Measurements from ENCODE around the gene NGF.

The NGF gene

GRCh38 chr1:115252585-115252984 lies 85.5 kb downstream of the NGF start:
- H3K9me3 ChIP-seq (ENCODE audit: control extremely low read depth in 1 of 5, control insufficient read depth in 4 of 5, insufficient read depth in 2 of 5, low read depth in 1 of 5, low read length in 4 of 5), result peaks cover 0 to 12% (median 0%) of the 10 kb centered on the region in 5 experiments
- CTCF ChIA-PET, result no interaction called here
- no peaks in the 10 kb centered on the region for H3K4me1 ChIP-seq (ENCODE audit: control extremely low read depth in 1 of 4, control insufficient read depth in 4 of 4, insufficient read depth in 4 of 4, low read length in 3 of 4)
- POLR2A ChIA-PET, result no interaction called here
- no peak overlapping the region for H3K4me3 ChIP-seq (ENCODE audit: control insufficient read depth in 1 of 7, extremely low read depth in 1 of 7, insufficient read depth in 4 of 7, low read depth in 2 of 7, low read length in 6 of 7)
- H3K27me3 ChIP-seq (replicated peaks in 2 of 5; ENCODE audit: control insufficient read depth in 4 of 5, insufficient read depth in 5 of 5, low read length in 4 of 5), result no peaks in the 10 kb centered on the region
- H3K36me3 ChIP-seq (ENCODE audit: control insufficient read depth in 4 of 4, insufficient read depth in 4 of 4, low read length in 3 of 4), result no peaks in the 10 kb centered on the region
- H3K27ac ChIP-seq (ENCODE audit: insufficient read depth in 1 of 2, low read depth in 1 of 2, low read length in 2 of 2, poor library complexity in 1 of 2, severe bottlenecking in 2 of 2), result no peak overlapping the region
- WGBS (ENCODE audit: insufficient coverage), result 83% methylated on average over 2 of the region's 3 CpGs
- DNase-seq, result peak in 2 of 3 donors; percentile 7 to 32

- Histone ChIP-seq H3K4me1 (ENCODE audit: control extremely low read depth in 1 of 4, control insufficient read depth in 4 of 4, insufficient read depth in 4 of 4, low read length in 3 of 4) (no peaks in the 10 kb centered on the region), H3K36me3 (ENCODE audit: control insufficient read depth in 4 of 4, insufficient read depth in 4 of 4, low read length in 3 of 4) (no peaks in the 10 kb centered on the region), H3K4me3 (ENCODE audit: control insufficient read depth in 1 of 7, extremely low read depth in 1 of 7, insufficient read depth in 4 of 7, low read depth in 2 of 7, low read length in 6 of 7) (no peak overlapping the region), H3K27ac (ENCODE audit: insufficient read depth in 1 of 2, low read depth in 1 of 2, low read length in 2 of 2, poor library complexity in 1 of 2, severe bottlenecking in 2 of 2) (no peak overlapping the region), H3K9me3 (ENCODE audit: control extremely low read depth in 1 of 5, control insufficient read depth in 4 of 5, insufficient read depth in 2 of 5, low read depth in 1 of 5, low read length in 4 of 5) (peaks cover 0 to 6% (median 0%) of the 10 kb centered on the region in 5 experiments), H3K27me3 (replicated peaks in 2 of 5; ENCODE audit: control insufficient read depth in 4 of 5, insufficient read depth in 5 of 5, low read length in 4 of 5) (no peaks in the 10 kb centered on the region)
- WGBS (ENCODE audit: insufficient coverage), result 100% methylated on average over 1 of the region's 2 CpGs
- ChIA-PET POLR2A (no interaction called here), CTCF (no interaction called here)
- peak in 2 of 3 donors; percentile 5 to 22 for DNase-seq
Measured at GRCh38 chr1:115251856-115252255, 86.2 kb downstream of the NGF start.

- ChIA-PET CTCF (no interaction called here), POLR2A (no interaction called here)
- Histone ChIP-seq H3K36me3 (ENCODE audit: control insufficient read depth in 4 of 4, insufficient read depth in 4 of 4, low read length in 3 of 4) (no peaks in the 10 kb centered on the region), H3K27me3 (replicated peaks in 2 of 5; ENCODE audit: control insufficient read depth in 4 of 5, insufficient read depth in 5 of 5, low read length in 4 of 5) (no peaks in the 10 kb centered on the region), H3K4me1 (ENCODE audit: control extremely low read depth in 1 of 4, control insufficient read depth in 4 of 4, insufficient read depth in 4 of 4, low read length in 3 of 4) (no peaks in the 10 kb centered on the region), H3K4me3 (ENCODE audit: control insufficient read depth in 1 of 7, extremely low read depth in 1 of 7, insufficient read depth in 4 of 7, low read depth in 2 of 7, low read length in 6 of 7) (no peak overlapping the region), H3K27ac (ENCODE audit: insufficient read depth in 1 of 2, low read depth in 1 of 2, low read length in 2 of 2, poor library complexity in 1 of 2, severe bottlenecking in 2 of 2) (no peak overlapping the region), H3K9me3 (ENCODE audit: control extremely low read depth in 1 of 5, control insufficient read depth in 4 of 5, insufficient read depth in 2 of 5, low read depth in 1 of 5, low read length in 4 of 5) (peaks cover 0 to 8% (median 0%) of the 10 kb centered on the region in 5 experiments)
- DNase-seq, result no peak
- no CpG with 5 or more reads among the region's 2 CpGs for WGBS (ENCODE audit: insufficient coverage)
Measured at GRCh38 chr1:115251340-115251748, 86.7 kb downstream of the NGF start.

GRCh38 chr1:115246526-115246925 lies 91.5 kb downstream of the NGF start:
- Histone ChIP-seq H3K9me3 (ENCODE audit: control extremely low read depth in 1 of 5, control insufficient read depth in 4 of 5, insufficient read depth in 2 of 5, low read depth in 1 of 5, low read length in 4 of 5) (peaks cover 0 to 11% (median 0%) of the 10 kb centered on the region in 5 experiments), H3K4me3 (ENCODE audit: control insufficient read depth in 1 of 7, extremely low read depth in 1 of 7, insufficient read depth in 4 of 7, low read depth in 2 of 7, low read length in 6 of 7) (no peak overlapping the region), H3K36me3 (ENCODE audit: control insufficient read depth in 4 of 4, insufficient read depth in 4 of 4, low read length in 3 of 4) (no peaks in the 10 kb centered on the region), H3K27me3 (replicated peaks in 2 of 5; ENCODE audit: control insufficient read depth in 4 of 5, insufficient read depth in 5 of 5, low read length in 4 of 5) (peaks cover 0 to 2% (median 0%) of the 10 kb centered on the region in 5 experiments), H3K4me1 (ENCODE audit: control extremely low read depth in 1 of 4, control insufficient read depth in 4 of 4, insufficient read depth in 4 of 4, low read length in 3 of 4) (no peaks in the 10 kb centered on the region), H3K27ac (ENCODE audit: insufficient read depth in 1 of 2, low read depth in 1 of 2, low read length in 2 of 2, poor library complexity in 1 of 2, severe bottlenecking in 2 of 2) (no peak overlapping the region)
- POLR2A ChIA-PET, result no interaction called here
- DNase-seq, result no peak
- CTCF ChIA-PET, result no interaction called here
- 100% methylated on average over 1 of the region's 1 CpG for WGBS (ENCODE audit: insufficient coverage)

GRCh38 chr1:115245227-115245626 lies 92.8 kb downstream of the NGF start:
- peaks cover 0 to 2% (median 0%) of the 10 kb centered on the region in 5 experiments for H3K27me3 ChIP-seq (replicated peaks in 2 of 5; ENCODE audit: control insufficient read depth in 4 of 5, insufficient read depth in 5 of 5, low read length in 4 of 5)
- H3K9me3 ChIP-seq (ENCODE audit: control extremely low read depth in 1 of 5, control insufficient read depth in 4 of 5, insufficient read depth in 2 of 5, low read depth in 1 of 5, low read length in 4 of 5), result peaks cover 0 to 11% (median 0%) of the 10 kb centered on the region in 5 experiments
- POLR2A ChIA-PET, result no interaction called here
- CTCF ChIA-PET, result no interaction called here
- H3K27ac ChIP-seq (ENCODE audit: insufficient read depth in 1 of 2, low read depth in 1 of 2, low read length in 2 of 2, poor library complexity in 1 of 2, severe bottlenecking in 2 of 2), result no peak overlapping the region
- no peaks in the 10 kb centered on the region for H3K4me1 ChIP-seq (ENCODE audit: control extremely low read depth in 1 of 4, control insufficient read depth in 4 of 4, insufficient read depth in 4 of 4, low read length in 3 of 4)
- H3K36me3 ChIP-seq (ENCODE audit: control insufficient read depth in 4 of 4, insufficient read depth in 4 of 4, low read length in 3 of 4), result no peaks in the 10 kb centered on the region
- WGBS (ENCODE audit: insufficient coverage), result no CpG with 5 or more reads among the region's 1 CpG
- no peak for DNase-seq
- no peak overlapping the region for H3K4me3 ChIP-seq (ENCODE audit: control insufficient read depth in 1 of 7, extremely low read depth in 1 of 7, insufficient read depth in 4 of 7, low read depth in 2 of 7, low read length in 6 of 7)

GRCh38 chr1:115242543-115242942 lies 95.5 kb downstream of the NGF start:
- CTCF ChIA-PET, result no interaction called here
- no CpG with 5 or more reads among the region's 1 CpG for WGBS (ENCODE audit: insufficient coverage)

GRCh38 chr1:115241309-115241708 lies 96.7 kb downstream of the NGF start:
- no peaks in the 10 kb centered on the region for H3K36me3 ChIP-seq (ENCODE audit: control insufficient read depth in 4 of 4, insufficient read depth in 4 of 4, low read length in 3 of 4)
- ChIA-PET POLR2A (no interaction called here), CTCF (no interaction called here)
- no peaks in the 10 kb centered on the region for H3K4me1 ChIP-seq (ENCODE audit: control extremely low read depth in 1 of 4, control insufficient read depth in 4 of 4, insufficient read depth in 4 of 4, low read length in 3 of 4)
- peaks cover 0 to 2% (median 0%) of the 10 kb centered on the region in 5 experiments for H3K27me3 ChIP-seq (replicated peaks in 2 of 5; ENCODE audit: control insufficient read depth in 4 of 5, insufficient read depth in 5 of 5, low read length in 4 of 5)
- H3K4me3 ChIP-seq (ENCODE audit: control insufficient read depth in 1 of 7, extremely low read depth in 1 of 7, insufficient read depth in 4 of 7, low read depth in 2 of 7, low read length in 6 of 7), result no peak overlapping the region
- DNase-seq, result no peak
- WGBS (ENCODE audit: insufficient coverage), result 100% methylated on average over 1 of the region's 1 CpG
- peaks cover 0 to 7% (median 1%) of the 10 kb centered on the region in 5 experiments for H3K9me3 ChIP-seq (ENCODE audit: control extremely low read depth in 1 of 5, control insufficient read depth in 4 of 5, insufficient read depth in 2 of 5, low read depth in 1 of 5, low read length in 4 of 5)
- H3K27ac ChIP-seq (ENCODE audit: insufficient read depth in 1 of 2, low read depth in 1 of 2, low read length in 2 of 2, poor library complexity in 1 of 2, severe bottlenecking in 2 of 2), result no peak overlapping the region

More at GRCh38 chr1:115242543-115242942, 95.5 kb downstream of the NGF start:
- Histone ChIP-seq H3K9me3 (ENCODE audit: control extremely low read depth in 1 of 5, control insufficient read depth in 4 of 5, insufficient read depth in 2 of 5, low read depth in 1 of 5, low read length in 4 of 5) (peaks cover 0 to 8% (median 1%) of the 10 kb centered on the region in 5 experiments), H3K4me1 (ENCODE audit: control extremely low read depth in 1 of 4, control insufficient read depth in 4 of 4, insufficient read depth in 4 of 4, low read length in 3 of 4) (no peaks in the 10 kb centered on the region), H3K4me3 (ENCODE audit: control insufficient read depth in 1 of 7, extremely low read depth in 1 of 7, insufficient read depth in 4 of 7, low read depth in 2 of 7, low read length in 6 of 7) (no peak overlapping the region), H3K27ac (ENCODE audit: insufficient read depth in 1 of 2, low read depth in 1 of 2, low read length in 2 of 2, poor library complexity in 1 of 2, severe bottlenecking in 2 of 2) (no peak overlapping the region), H3K36me3 (ENCODE audit: control insufficient read depth in 4 of 4, insufficient read depth in 4 of 4, low read length in 3 of 4) (no peaks in the 10 kb centered on the region), H3K27me3 (replicated peaks in 2 of 5; ENCODE audit: control insufficient read depth in 4 of 5, insufficient read depth in 5 of 5, low read length in 4 of 5) (peaks cover 0 to 2% (median 0%) of the 10 kb centered on the region in 5 experiments)
- DNase-seq, result no peak
- POLR2A ChIA-PET, result no interaction called here
